PC-9 (cell line): ENCODE measurements around the gene AIF1L. TPM values are rescaled to one million over a fixed set of nuclear protein-coding genes. Genes with fewer than 3 reads are reported as not detected.

Experiments
- BruUV-seq: library from RNA; stranded (reverse); fragments of 400-500 nt; replicated peaks from 2 replicates; lab custom pipeline; 2021; lab: Mats Ljungman, UMichigan
- CTCF ChIA-PET: fragments of 300-600 bp; sonication (Branson Sonifier 250); formaldehyde crosslinking; loops from one replicate; lab custom pipeline; 2022; ENCODE audit warnings: antibody characterized with exemption; lab: Charles Lee
- POLR2A ChIA-PET: fragments of 300-600 bp; sonication (Branson Sonifier 250); formaldehyde crosslinking; loops from one replicate; lab custom pipeline; 2022; ENCODE audit warnings: antibody characterized with exemption; ENCODE audit not compliant: unreplicated experiment; lab: Charles Lee
- DNase-seq, 2 experiments: peaks; one replicate each; pipeline versions ENCODE4 v3.0.0 to v3.0.0-alpha.2; 2015 to 2022; ENCODE audit warnings: mixed read lengths in 1 of 2
- H2AFZ ChIP-seq: fragments of 200-600 bp; sonication (generic); 2 replicates; pipeline ENCODE4 v1.8.1; 2017; ENCODE audit warnings: antibody characterized with exemption
- H3F3A ChIP-seq: fragments of 200-600 bp; sonication (generic); 2 replicates; pipeline ENCODE4 v1.8.1; 2017; ENCODE audit warnings: antibody characterized with exemption, mild to moderate bottlenecking, low read depth; ENCODE audit not compliant: insufficient read depth
- H3K27ac ChIP-seq: fragments of 200-600 bp; sonication (generic); 2 replicates; pipeline ENCODE4 v1.6.1; 2016; ENCODE audit warnings: mixed run types
- H3K27me3 ChIP-seq: fragments of 200-600 bp; sonication (generic); 2 replicates; pipeline ENCODE4 v1.6.1; 2016; ENCODE audit warnings: low read depth, mixed run types; ENCODE audit not compliant: insufficient read depth
- H3K36me3 ChIP-seq: fragments of 200-600 bp; sonication (generic); 2 replicates; pipeline ENCODE4 v1.6.1; 2016; ENCODE audit warnings: low read depth, mixed run types
- H3K4me1 ChIP-seq: fragments of 200-600 bp; sonication (generic); replicated peaks from 2 replicates; pipeline ENCODE4 v1.6.1; 2016; ENCODE audit warnings: mixed run types; ENCODE audit not compliant: insufficient read depth
- H3K4me2 ChIP-seq: fragments of 200-600 bp; sonication (generic); 2 replicates; pipeline ENCODE4 v1.6.1; 2017; ENCODE audit warnings: mixed run types
- H3K4me3 ChIP-seq: fragments of 200-600 bp; sonication (generic); 2 replicates; pipeline ENCODE4 v1.6.1; 2016; ENCODE audit warnings: mixed run types
- H3K79me2 ChIP-seq: fragments of 200-600 bp; sonication (generic); 2 replicates; pipeline ENCODE4 v1.6.1; 2017; ENCODE audit warnings: low read depth, mixed run types
- H3K9me2 ChIP-seq: fragments of 200-600 bp; sonication (generic); 2 replicates; pipeline ENCODE4 v1.8.1; 2017; ENCODE audit warnings: mild to moderate bottlenecking; ENCODE audit not compliant: insufficient read depth
- H3K9me3 ChIP-seq: fragments of 200-600 bp; sonication (generic); 2 replicates; pipeline ENCODE4 v1.8.1; 2016; ENCODE audit warnings: low read depth; ENCODE audit not compliant: insufficient read depth
- H4K20me1 ChIP-seq: fragments of 200-600 bp; sonication (generic); 2 replicates; pipeline ENCODE4 v1.8.1; 2017; ENCODE audit not compliant: insufficient read depth
- EZH2 ChIP-seq: fragments of 200-600 bp; sonication (generic); IDR thresholded peaks from 2 replicates; pipeline ENCODE4 v1.8.0; 2017; ENCODE audit warnings: antibody characterized with exemption, low read depth
- intact Hi-C: fragments of 100-400 bp; cut with micrococcal nuclease; formaldehyde crosslinking; loops from one replicate; pipeline ENCODE4 v1.10.0; 2022; ENCODE audit not compliant: unreplicated experiment
- total RNA-seq: library from RNA; stranded (reverse); gene quantifications from 2 replicates; pipeline ENCODE4 v1.2.3, GENCODE V29; 2021
- TF ChIP-seq, protein P1 (sequence below): fragments of 200-600 bp; sonication (generic); conservative IDR thresholded peaks from 2 replicates; pipeline ENCODE4 v1.6.1; 2017; ENCODE audit warnings: mixed run types, antibody characterized with exemption, mild to moderate bottlenecking, moderate library complexity

The AIF1L gene
- total RNA-seq, 1 experiment from 2014 or later, result 87.3 TPM

DNA sequence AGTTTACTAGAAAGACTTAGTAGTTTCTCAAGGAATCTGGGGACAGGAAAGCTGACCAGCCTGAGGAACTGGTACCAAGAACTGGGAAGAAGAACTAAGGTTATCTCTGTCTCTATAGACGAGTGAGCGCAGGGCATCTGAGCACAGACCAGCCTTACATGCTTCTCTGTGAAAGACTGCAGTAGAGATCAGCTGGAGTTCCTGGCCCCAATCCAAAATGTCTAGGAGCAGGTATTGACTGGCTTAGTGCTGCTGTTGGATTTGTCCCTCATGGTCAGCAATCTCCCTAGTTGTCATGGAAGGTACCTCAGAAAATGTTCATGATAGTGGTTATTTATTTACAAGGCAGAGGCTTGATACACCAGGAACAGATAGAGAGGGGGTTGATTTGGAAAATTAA lies 42.3 kb downstream of the AIF1L start:
- ChIA-PET CTCF (no interaction called here), POLR2A (no interaction called here)
- H3K27ac ChIP-seq, result no peak overlapping the region
- intact Hi-C loops, result no loop called here
- H3K27me3 ChIP-seq, result no peaks in the 10 kb centered on the region
- BruUV-seq, result no TSS peak
- no peaks in the 10 kb centered on the region; the same call in 1 of the 2 replicates for H3F3A ChIP-seq
- peaks cover 54% of the 10 kb centered on the region for H3K36me3 ChIP-seq
- no peaks in the 10 kb centered on the region for H3K79me2 ChIP-seq
- no peak for DNase-seq
- no peak overlapping the region for H3K4me3 ChIP-seq
- no peak for TF ChIP-seq EZH2
- TF ChIP-seq, protein P1, sequence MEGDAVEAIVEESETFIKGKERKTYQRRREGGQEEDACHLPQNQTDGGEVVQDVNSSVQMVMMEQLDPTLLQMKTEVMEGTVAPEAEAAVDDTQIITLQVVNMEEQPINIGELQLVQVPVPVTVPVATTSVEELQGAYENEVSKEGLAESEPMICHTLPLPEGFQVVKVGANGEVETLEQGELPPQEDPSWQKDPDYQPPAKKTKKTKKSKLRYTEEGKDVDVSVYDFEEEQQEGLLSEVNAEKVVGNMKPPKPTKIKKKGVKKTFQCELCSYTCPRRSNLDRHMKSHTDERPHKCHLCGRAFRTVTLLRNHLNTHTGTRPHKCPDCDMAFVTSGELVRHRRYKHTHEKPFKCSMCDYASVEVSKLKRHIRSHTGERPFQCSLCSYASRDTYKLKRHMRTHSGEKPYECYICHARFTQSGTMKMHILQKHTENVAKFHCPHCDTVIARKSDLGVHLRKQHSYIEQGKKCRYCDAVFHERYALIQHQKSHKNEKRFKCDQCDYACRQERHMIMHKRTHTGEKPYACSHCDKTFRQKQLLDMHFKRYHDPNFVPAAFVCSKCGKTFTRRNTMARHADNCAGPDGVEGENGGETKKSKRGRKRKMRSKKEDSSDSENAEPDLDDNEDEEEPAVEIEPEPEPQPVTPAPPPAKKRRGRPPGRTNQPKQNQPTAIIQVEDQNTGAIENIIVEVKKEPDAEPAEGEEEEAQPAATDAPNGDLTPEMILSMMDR, result no peak
- H4K20me1 ChIP-seq, result peaks cover 10% of the 10 kb centered on the region; the same call in 1 of the 2 replicates
- no peaks in the 10 kb centered on the region for H3K9me3 ChIP-seq
- no peaks in the 10 kb centered on the region for H3K9me2 ChIP-seq
- no peak overlapping the region for H3K4me2 ChIP-seq
- no peaks in the 10 kb centered on the region for H3K4me1 ChIP-seq
- no peak overlapping the region for H2AFZ ChIP-seq

DNA sequence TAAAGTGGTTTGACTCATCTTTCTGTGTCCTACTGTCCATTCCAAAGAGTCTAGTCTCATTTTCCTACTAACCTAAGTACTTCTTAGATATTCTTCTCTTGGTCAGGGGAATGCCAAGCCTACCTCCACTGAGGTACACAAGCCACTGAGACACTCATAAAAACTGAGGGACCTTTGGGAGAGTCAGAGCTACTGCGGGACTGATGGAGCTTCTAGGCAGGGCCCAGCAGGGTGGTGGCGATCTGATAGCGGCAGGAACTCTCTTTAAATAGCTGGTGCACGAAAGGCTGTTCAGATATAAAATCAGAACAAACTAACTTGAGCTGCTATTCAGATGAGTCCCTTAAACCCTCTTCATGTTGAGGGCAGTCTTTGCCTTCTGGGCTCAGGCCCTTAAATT lies 43.8 kb downstream of the AIF1L start:
- peaks cover 12% of the 10 kb centered on the region; the same call in 1 of the 2 replicates for H4K20me1 ChIP-seq
- H3K36me3 ChIP-seq, result peaks cover 51% of the 10 kb centered on the region
- H3K9me3 ChIP-seq, result no peaks in the 10 kb centered on the region
- no peak overlapping the region for H3K4me3 ChIP-seq
- no peak for TF ChIP-seq EZH2
- TF ChIP-seq, protein P1, result no peak
- H3K4me2 ChIP-seq, result no peak overlapping the region
- H3K9me2 ChIP-seq, result no peaks in the 10 kb centered on the region
- CTCF ChIA-PET, result no interaction called here
- no peak overlapping the region for H2AFZ ChIP-seq
- H3K79me2 ChIP-seq, result no peaks in the 10 kb centered on the region
- no TSS peak for BruUV-seq
- no peaks in the 10 kb centered on the region; the same call in 1 of the 2 replicates for H3F3A ChIP-seq
- intact Hi-C loops, result no loop called here
- no peak for DNase-seq
- H3K27ac ChIP-seq, result no peak overlapping the region
- POLR2A ChIA-PET, result no interaction called here
- H3K4me1 ChIP-seq, result no peaks in the 10 kb centered on the region
- H3K27me3 ChIP-seq, result no peaks in the 10 kb centered on the region

DNA sequence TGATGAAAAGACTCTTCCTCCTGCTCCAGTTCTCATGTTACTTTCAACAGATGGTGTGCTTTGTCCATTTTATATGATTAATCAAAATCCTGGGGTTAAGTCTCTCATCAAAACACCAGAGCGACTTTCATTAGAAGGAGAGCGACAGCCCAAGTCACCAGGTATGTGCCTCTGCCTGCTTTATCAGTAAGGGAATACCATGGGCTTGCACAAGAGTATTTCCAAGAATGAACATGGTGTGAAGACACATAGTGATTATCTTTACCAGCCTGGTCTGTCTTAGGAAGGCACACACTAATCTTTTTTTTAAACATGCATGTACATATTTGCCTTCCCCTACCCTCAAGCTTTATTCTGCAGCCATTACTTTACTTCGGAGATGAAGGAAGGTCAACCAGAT lies 44.2 kb downstream of the AIF1L start:
- peaks cover 51% of the 10 kb centered on the region for H3K36me3 ChIP-seq
- H3K4me1 ChIP-seq, result no peaks in the 10 kb centered on the region
- no peak overlapping the region for H2AFZ ChIP-seq
- intact Hi-C loops, result no loop called here
- no peaks in the 10 kb centered on the region for H3K79me2 ChIP-seq
- no peak overlapping the region for H3K27ac ChIP-seq
- POLR2A ChIA-PET, result no interaction called here
- no peak for TF ChIP-seq EZH2
- TF ChIP-seq, protein P1, result no peak
- H3K4me3 ChIP-seq, result no peak overlapping the region
- H3K27me3 ChIP-seq, result no peaks in the 10 kb centered on the region
- H3K9me2 ChIP-seq, result no peaks in the 10 kb centered on the region
- no peaks in the 10 kb centered on the region for H3K9me3 ChIP-seq
- BruUV-seq, result no TSS peak
- DNase-seq, result no peak
- peaks cover 12% of the 10 kb centered on the region; the same call in 1 of the 2 replicates for H4K20me1 ChIP-seq
- no peak overlapping the region for H3K4me2 ChIP-seq
- CTCF ChIA-PET, result no interaction called here
- no peaks in the 10 kb centered on the region; the same call in 1 of the 2 replicates for H3F3A ChIP-seq
